IMR-90 (cell line): Measurements from ENCODE around the gene PLXNA4. TPM values are rescaled to one million over a fixed set of nuclear protein-coding genes. Genes with fewer than 3 reads are reported as not detected.

Experiments used
- ATAC-seq: fragments of 200-7000 bp; cut with Tn5 transposase; 2 replicates; pipeline ENCODE4 v1.9.1; 2020; ENCODE audit warnings: low read depth, mild to moderate bottlenecking, moderate library complexity
- BruUV-seq: library from RNA; stranded (reverse); fragments of 400-500 nt; replicated peaks from 2 replicates; lab custom pipeline; 2021; lab: Mats Ljungman, UMichigan
- CTCF ChIA-PET: fragments of 300-600 bp; formaldehyde crosslinking; extraction: SDS; loops from one replicate; lab custom pipeline; 2021; ENCODE audit warnings: antibody characterized with exemption; lab: Yijun Ruan, JAX
- POLR2A ChIA-PET: fragments of 300-600 bp; sonication (Branson Sonifier 250); formaldehyde crosslinking; loops from one replicate; lab custom pipeline; 2022; ENCODE audit warnings: antibody characterized with exemption; ENCODE audit not compliant: unreplicated experiment; lab: Charles Lee
- DNase-seq: peaks from one replicate; pipeline ENCODE4 v3.0.0; 2013
- H2AFZ ChIP-seq: replicated peaks from 2 replicates; pipeline ENCODE3; 2013; ENCODE audit warnings: low read length, mild to moderate bottlenecking; ENCODE audit not compliant: poor library complexity
- H2AK5ac ChIP-seq: 2 replicates; pipeline ENCODE4 v1.6.1; 2013; ENCODE audit warnings: low read depth, low read length, inconsistent platforms
- H2AK9ac ChIP-seq: replicated peaks from 2 replicates; pipeline ENCODE3; 2013; ENCODE audit warnings: mild to moderate bottlenecking, low read depth, low read length, moderate library complexity; ENCODE audit not compliant: poor library complexity
- H2BK120ac ChIP-seq: 2 replicates; pipeline ENCODE4 v1.6.1; 2013; ENCODE audit warnings: low read depth, low read length, inconsistent platforms
- H2BK15ac ChIP-seq: 3 replicates; pipeline ENCODE4 v1.6.1; 2013; ENCODE audit warnings: low read depth, low read length, inconsistent platforms
- H2BK20ac ChIP-seq: 2 replicates; pipeline ENCODE4 v1.6.1; 2013; ENCODE audit warnings: low read depth, mild to moderate bottlenecking, inconsistent platforms, low read length, moderate library complexity
- H2BK5ac ChIP-seq: 2 replicates; pipeline ENCODE4 v1.6.1; 2013; ENCODE audit warnings: mild to moderate bottlenecking, low read depth, low read length, inconsistent platforms; ENCODE audit not compliant: poor library complexity, severe bottlenecking
- H3K14ac ChIP-seq: replicated peaks from 2 replicates; pipeline ENCODE4 v1.6.1; 2013; ENCODE audit warnings: low read depth, low read length, inconsistent platforms
- H3K18ac ChIP-seq: 2 replicates; pipeline ENCODE4 v1.6.1; 2013; ENCODE audit warnings: low read depth, low read length, control low read depth
- H3K23ac ChIP-seq: 2 replicates; pipeline ENCODE4 v1.6.1; 2013; ENCODE audit warnings: low read depth, low read length, inconsistent platforms
- H3K27ac ChIP-seq: 2 replicates; pipeline ENCODE4 v1.5.1; 2013; ENCODE audit warnings: mild to moderate bottlenecking, control low read depth, low read length; ENCODE audit not compliant: insufficient read depth
- H3K27me3 ChIP-seq: 2 replicates; pipeline ENCODE4 v1.6.1; 2013; ENCODE audit warnings: low read length; ENCODE audit not compliant: control insufficient read depth, insufficient read depth
- H3K36me3 ChIP-seq: 2 replicates; pipeline ENCODE4 v1.6.1; 2013; ENCODE audit warnings: low read length, mixed read lengths; ENCODE audit not compliant: control insufficient read depth, insufficient read depth
- H3K4ac ChIP-seq: 2 replicates; pipeline ENCODE4 v1.6.1; 2013; ENCODE audit warnings: low read depth, low read length, inconsistent platforms
- H3K4me1 ChIP-seq: 2 replicates; pipeline ENCODE4 v1.6.1; 2013; ENCODE audit warnings: low read length, mixed read lengths; ENCODE audit not compliant: control insufficient read depth, insufficient read depth
- H3K4me2 ChIP-seq: 2 replicates; pipeline ENCODE4 v1.6.1; 2013; ENCODE audit warnings: low read depth, mild to moderate bottlenecking, control low read depth, low read length, moderate library complexity
- H3K4me3 ChIP-seq: 2 replicates; pipeline ENCODE4 v1.5.1; 2013; ENCODE audit warnings: low read depth, mild to moderate bottlenecking, control low read depth, low read length, moderate library complexity; ENCODE audit not compliant: insufficient read depth
- H3K56ac ChIP-seq: 2 replicates; pipeline ENCODE4 v1.6.1; 2013; ENCODE audit warnings: low read length, inconsistent platforms; ENCODE audit not compliant: insufficient read depth; ENCODE audit errors: extremely low read depth
- H3K79me1 ChIP-seq, 2 experiments: 2 replicates each; pipeline ENCODE4 v1.6.1; 2013; ENCODE audit warnings: low read length in 2 of 2, inconsistent platforms in 1 of 2, low read depth in 1 of 2
- H3K9ac ChIP-seq: 2 replicates; pipeline ENCODE4 v1.6.1; 2013; ENCODE audit warnings: low read depth, low read length, control low read depth
- H3K9me1 ChIP-seq: 2 replicates; pipeline ENCODE4 v1.6.1; 2013; ENCODE audit warnings: low read length, inconsistent platforms; ENCODE audit not compliant: insufficient read depth
- H3K9me3 ChIP-seq: 2 replicates; pipeline ENCODE4 v1.6.1; 2013; ENCODE audit warnings: low read length; ENCODE audit not compliant: control insufficient read depth, insufficient read depth
- H4K20me1 ChIP-seq: 2 replicates; pipeline ENCODE4 v1.6.1; 2013; ENCODE audit warnings: low read length, inconsistent platforms; ENCODE audit not compliant: insufficient read depth
- H4K5ac ChIP-seq: 2 replicates; pipeline ENCODE4 v1.6.1; 2013; ENCODE audit warnings: mild to moderate bottlenecking, low read depth, low read length, control low read depth
- H4K8ac ChIP-seq, 2 experiments: 2 replicates each; pipeline ENCODE4 v1.6.1; 2013; ENCODE audit warnings: low read depth in 2 of 2, low read length in 2 of 2, control low read depth in 1 of 2, inconsistent platforms in 1 of 2
- H4K91ac ChIP-seq: 2 replicates; pipeline ENCODE4 v1.6.1; 2013; ENCODE audit warnings: low read depth, low read length, inconsistent platforms; ENCODE audit not compliant: insufficient read depth
- CEBPB ChIP-seq: IDR thresholded peaks from 2 replicates; pipeline ENCODE4 v1.6.1; 2012; ENCODE audit warnings: low read depth, low read length, improper control_type of control experiment
- MAFK ChIP-seq: IDR thresholded peaks from 2 replicates; pipeline ENCODE4 v1.6.1; 2012; ENCODE audit warnings: low read depth, low read length, improper control_type of control experiment
- MXI1 ChIP-seq: IDR thresholded peaks from 2 replicates; pipeline ENCODE4 v1.6.1; 2012; ENCODE audit warnings: low read depth, mild to moderate bottlenecking, low read length, moderate library complexity, borderline replicate concordance
- NFE2L2 ChIP-seq: fragments of 150-350 bp; IDR thresholded peaks from 2 replicates; pipeline ENCODE4 v1.6.1; 2016; ENCODE audit warnings: low read depth, mild to moderate bottlenecking, low read length
- POLR2A ChIP-seq: IDR thresholded peaks from 2 replicates; pipeline ENCODE4 v1.6.1; 2012; ENCODE audit warnings: mild to moderate bottlenecking, low read depth, low read length
- WGBS, 2 experiments: methylation state at CpG; one replicate each; pipeline versions ENCODE4 v1.1.5 to v1.1.7; 2013; ENCODE audit warnings: missing lambda C conversion rate in 2 of 2; ENCODE audit not compliant: insufficient read length in 1 of 2; ENCODE audit errors: extremely low coverage in 2 of 2; 5-methylcytosine and 5-hydroxymethylcytosine counted together
- dilution Hi-C: fragments of 300-500 bp; cut with HindIII; formaldehyde crosslinking; loops from one replicate; pipeline ENCODE4 v1.14.3; 2018; ENCODE audit warnings: low sequenced_read_pairs; ENCODE audit not compliant: unreplicated experiment
- in situ Hi-C: fragments of 300-500 bp; cut with MboI; formaldehyde crosslinking; loops from 3 replicates; pipeline ENCODE4 v1.14.3; 2019; ENCODE audit warnings: low sequenced_read_pairs, inconsistent platforms, mixed read lengths
- intact Hi-C: fragments of 100-400 bp; cut with micrococcal nuclease; formaldehyde crosslinking; loops from 2 replicates; pipeline ENCODE4 v1.10.0; 2022
- polyA plus RNA-seq, 3 experiments: library from polyadenylated mRNA; depleted of rRNA; stranded (reverse); fragments of >200 nt; gene quantifications; 2 replicates each; pipeline ENCODE4 v1.2.3, GENCODE V29; 2012; ENCODE audit warnings: low replicate concordance in 1 of 3
- total RNA-seq: library from RNA; depleted of rRNA; stranded (reverse); fragments of >200 nt; gene quantifications from 2 replicates; pipeline ENCODE4 v1.2.3, GENCODE V29; 2012

PLXNA4 gene
- total and polyA plus RNA-seq, 2 of the 4 experiments (the other 2 are of a cell fraction): under 0.01 TPM

- ATAC-seq (no peak), DNase-seq (no peak)
- H2AK9ac ChIP-seq: no peak overlapping the region
- no peak overlapping the region for H2BK20ac ChIP-seq
- no CpG with 5 or more reads among the region's 1 CpG for WGBS, 2 experiments
- dilution Hi-C loops: no loop called here
- no peak overlapping the region for H2BK120ac ChIP-seq
- H4K20me1 ChIP-seq: no peaks in the 10 kb centered on the region
- H3K18ac ChIP-seq: no peak overlapping the region
- H3K36me3 ChIP-seq: no peaks in the 10 kb centered on the region
- no peak overlapping the region for H3K9ac ChIP-seq
- no peak overlapping the region for H3K56ac ChIP-seq
- no peak overlapping the region for H2AFZ ChIP-seq
- no peaks in the 10 kb centered on the region for H3K4me1 ChIP-seq
- no peaks in the 10 kb centered on the region for H3K9me1 ChIP-seq
- TF ChIP-seq POLR2A (no peak), CEBPB (no peak), MAFK (no peak), NFE2L2 (no peak), MXI1 (no peak)
- no peak overlapping the region for H2BK15ac ChIP-seq
- no peak overlapping the region for H3K27ac ChIP-seq
- H3K4me2 ChIP-seq: no peak overlapping the region
- H2AK5ac ChIP-seq: no peak overlapping the region
- ChIA-PET POLR2A (no interaction called here), CTCF (no interaction called here)
- H3K14ac ChIP-seq: no peak overlapping the region
- no peak overlapping the region for H2BK5ac ChIP-seq
- H3K4me3 ChIP-seq: no peak overlapping the region
- in situ Hi-C loops: no loop called here
- H3K4ac ChIP-seq: no peak overlapping the region
- H3K79me1 ChIP-seq: no peaks in the 10 kb centered on the region
- H4K91ac ChIP-seq: no peak overlapping the region
- H3K27me3 ChIP-seq: no peaks in the 10 kb centered on the region
- H4K5ac ChIP-seq: no peak overlapping the region
- H3K23ac ChIP-seq: no peak overlapping the region
- no TSS peak for BruUV-seq
- H3K9me3 ChIP-seq: no peaks in the 10 kb centered on the region
- no peak overlapping the region for H4K8ac ChIP-seq
- intact Hi-C loops: no loop called here
Measured at GRCh38 chr7:132388688-132389087, 187.6 kb downstream of the PLXNA4 start.
